COLO668 (cell line): ENCODE measurements around the gene AMOTL1.
A peak's percentile ranks its signal among the peaks of the same experiment; 100 is the strongest.
"Not testable (repeated sequence)": the region's sequence is repeated elsewhere in the genome, so short reads cannot be mapped to it uniquely, and the experiment has no call there.

Source experiments
- DNase-seq: peaks from one replicate; lab custom pipeline; 2025; ENCODE audit not compliant: unreplicated experiment; lab: John Stamatoyannopoulos, UW

The AMOTL1 gene

GRCh38 chr11:94792451-94792850 is 24.3 kb downstream of the AMOTL1 start:
- DNase-seq = no peak

GRCh38 chr11:94793002-94793401 is 24.8 kb downstream of the AMOTL1 start:
- DNase-seq = no peak

GRCh38 chr11:94793822-94794221 is 25.7 kb downstream of the AMOTL1 start:
- DNase-seq = no peak

- no peak for DNase-seq
These were observed 26.4 kb downstream of the AMOTL1 start for GRCh38 chr11:94794287-94795168.

- no peak for DNase-seq
These were observed 27.5 kb downstream of the AMOTL1 start for GRCh38 chr11:94795476-94796189.

- DNase-seq = no peak
These were observed 28.0 kb downstream of the AMOTL1 start for GRCh38 chr11:94796190-94796580.

GRCh38 chr11:94796863-94797262 is 28.7 kb downstream of the AMOTL1 start:
- no peak for DNase-seq

- DNase-seq = no peak
These were observed 31.6 kb downstream of the AMOTL1 start for GRCh38 chr11:94799726-94800125.

- DNase-seq = no peak
These were observed 32.3 kb downstream of the AMOTL1 start for GRCh38 chr11:94800414-94800813.

GRCh38 chr11:94801866-94802460 is 33.8 kb downstream of the AMOTL1 start:
- DNase-seq = no peak

- no peak for DNase-seq
These were observed 34.3 kb downstream of the AMOTL1 start for GRCh38 chr11:94802501-94802900.

GRCh38 chr11:94803491-94803890 is 35.3 kb downstream of the AMOTL1 start:
- no peak for DNase-seq

- no peak for DNase-seq
These were observed 36.7 kb downstream of the AMOTL1 start for GRCh38 chr11:94804874-94805273.

- DNase-seq = no peak
These were observed 37.9 kb downstream of the AMOTL1 start for GRCh38 chr11:94806014-94806413.

- DNase-seq = no peak
These were observed 38.3 kb downstream of the AMOTL1 start for GRCh38 chr11:94806419-94806818.

- DNase-seq = no peak
These were observed 41.1 kb downstream of the AMOTL1 start for GRCh38 chr11:94809251-94809650.

GRCh38 chr11:94812724-94813720 is 44.9 kb downstream of the AMOTL1 start:
- not testable (repeated sequence) for DNase-seq

GRCh38 chr11:94814272-94814976 is 46.3 kb downstream of the AMOTL1 start:
- no peak for DNase-seq

GRCh38 chr11:94815705-94816344 is 47.7 kb downstream of the AMOTL1 start:
- peak; percentile 25 for DNase-seq

- DNase-seq = no peak
These were observed 52.3 kb downstream of the AMOTL1 start for GRCh38 chr11:94820480-94820879.
